ENCODE measurements around the gene CCDC178.

DNA sequence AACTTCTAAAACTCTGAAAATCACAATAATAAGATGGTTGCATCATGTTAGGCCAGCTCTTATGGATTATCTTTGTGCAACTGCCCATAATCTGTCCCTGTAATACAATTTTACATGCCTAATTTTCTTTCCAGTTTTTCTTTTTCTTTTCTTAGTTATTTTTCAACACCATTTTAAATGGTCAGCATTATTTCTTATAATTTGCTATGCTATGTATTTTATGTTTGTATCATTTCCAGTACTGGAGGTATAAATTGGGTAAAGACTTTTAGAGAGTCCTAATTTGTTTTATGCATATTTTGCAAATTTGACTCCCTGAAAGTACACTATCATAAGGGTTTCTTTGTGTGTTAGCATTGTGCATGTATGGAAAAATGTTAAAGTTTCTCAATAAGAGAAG, 333.0 kb downstream of the CCDC178 start:
- TF ChIP-seq TAF1 (IDR thresholded peaks at IDR 0.05; ENCODE audit: borderline replicate concordance, insufficient read depth, low read length) (no peak), SIN3A (IDR thresholded peaks at IDR 0.05; ENCODE audit: borderline replicate concordance, insufficient read depth, low read length) (no peak)
- TF ChIP-seq, protein P1, sequence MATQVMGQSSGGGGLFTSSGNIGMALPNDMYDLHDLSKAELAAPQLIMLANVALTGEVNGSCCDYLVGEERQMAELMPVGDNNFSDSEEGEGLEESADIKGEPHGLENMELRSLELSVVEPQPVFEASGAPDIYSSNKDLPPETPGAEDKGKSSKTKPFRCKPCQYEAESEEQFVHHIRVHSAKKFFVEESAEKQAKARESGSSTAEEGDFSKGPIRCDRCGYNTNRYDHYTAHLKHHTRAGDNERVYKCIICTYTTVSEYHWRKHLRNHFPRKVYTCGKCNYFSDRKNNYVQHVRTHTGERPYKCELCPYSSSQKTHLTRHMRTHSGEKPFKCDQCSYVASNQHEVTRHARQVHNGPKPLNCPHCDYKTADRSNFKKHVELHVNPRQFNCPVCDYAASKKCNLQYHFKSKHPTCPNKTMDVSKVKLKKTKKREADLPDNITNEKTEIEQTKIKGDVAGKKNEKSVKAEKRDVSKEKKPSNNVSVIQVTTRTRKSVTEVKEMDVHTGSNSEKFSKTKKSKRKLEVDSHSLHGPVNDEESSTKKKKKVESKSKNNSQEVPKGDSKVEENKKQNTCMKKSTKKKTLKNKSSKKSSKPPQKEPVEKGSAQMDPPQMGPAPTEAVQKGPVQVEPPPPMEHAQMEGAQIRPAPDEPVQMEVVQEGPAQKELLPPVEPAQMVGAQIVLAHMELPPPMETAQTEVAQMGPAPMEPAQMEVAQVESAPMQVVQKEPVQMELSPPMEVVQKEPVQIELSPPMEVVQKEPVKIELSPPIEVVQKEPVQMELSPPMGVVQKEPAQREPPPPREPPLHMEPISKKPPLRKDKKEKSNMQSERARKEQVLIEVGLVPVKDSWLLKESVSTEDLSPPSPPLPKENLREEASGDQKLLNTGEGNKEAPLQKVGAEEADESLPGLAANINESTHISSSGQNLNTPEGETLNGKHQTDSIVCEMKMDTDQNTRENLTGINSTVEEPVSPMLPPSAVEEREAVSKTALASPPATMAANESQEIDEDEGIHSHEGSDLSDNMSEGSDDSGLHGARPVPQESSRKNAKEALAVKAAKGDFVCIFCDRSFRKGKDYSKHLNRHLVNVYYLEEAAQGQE (IDR thresholded peaks at IDR 0.05; ENCODE audit: insufficient read depth in 1 of 2, low read depth in 2 of 2, low read length in 2 of 2) = no peak
